Glutamatergic neuron (in vitro differentiated cells): ENCODE results near the gene TSHZ2. TPM values are rescaled to one million over a fixed set of nuclear protein-coding genes. Genes with fewer than 3 reads are reported as not detected.

Experiments used
- DNase-seq: peaks from one replicate; pipeline ENCODE4 v3.0.0; 2022
- H3K27ac Mint-ChIP-seq: one replicate; pipeline ENCODE4 v1.8.0; 2020; ENCODE audit warnings: mild to moderate bottlenecking, mixed read lengths, inconsistent platforms; ENCODE audit not compliant: unreplicated experiment
- H3K27me3 Mint-ChIP-seq: one replicate; pipeline ENCODE4 v1.8.0; 2020; ENCODE audit warnings: mild to moderate bottlenecking, moderate library complexity, mixed read lengths, inconsistent platforms; ENCODE audit not compliant: unreplicated experiment
- H3K36me3 Mint-ChIP-seq: one replicate; pipeline ENCODE4 v1.8.0; 2020; ENCODE audit warnings: mild to moderate bottlenecking, mixed read lengths, inconsistent platforms; ENCODE audit not compliant: unreplicated experiment
- H3K4me1 Mint-ChIP-seq: one replicate; pipeline ENCODE4 v1.8.0; 2020; ENCODE audit warnings: mild to moderate bottlenecking, low read depth, mixed read lengths, inconsistent platforms; ENCODE audit not compliant: unreplicated experiment
- H3K4me3 Mint-ChIP-seq: one replicate; pipeline ENCODE4 v1.8.0; 2020; ENCODE audit warnings: mild to moderate bottlenecking, mixed read lengths, inconsistent platforms; ENCODE audit not compliant: unreplicated experiment
- H3K9me3 Mint-ChIP-seq: one replicate; pipeline ENCODE4 v1.8.0; 2020; ENCODE audit warnings: mild to moderate bottlenecking, moderate library complexity, mixed read lengths, inconsistent platforms; ENCODE audit not compliant: unreplicated experiment
- total RNA-seq: library from RNA; stranded (reverse); fragmentation: NEBNext Ultra II Directional; extraction: Animal tissue kit (Norgen Biotek cat#: 25700); gene quantifications from one replicate; pipeline ENCODE4 v1.2.1, GENCODE V29; 2021; ENCODE audit not compliant: unreplicated experiment
- TF ChIP-seq, protein P1 (sequence below): fragments of 200-600 bp; sonication (generic); IDR thresholded peaks from one replicate; pipeline ENCODE4 v1.5.0; 2021; ENCODE audit not compliant: partially characterized antibody, unreplicated experiment

Gene TSHZ2
- total RNA-seq, 1 donor from 2014 or later, result 10.0 TPM

DNA sequence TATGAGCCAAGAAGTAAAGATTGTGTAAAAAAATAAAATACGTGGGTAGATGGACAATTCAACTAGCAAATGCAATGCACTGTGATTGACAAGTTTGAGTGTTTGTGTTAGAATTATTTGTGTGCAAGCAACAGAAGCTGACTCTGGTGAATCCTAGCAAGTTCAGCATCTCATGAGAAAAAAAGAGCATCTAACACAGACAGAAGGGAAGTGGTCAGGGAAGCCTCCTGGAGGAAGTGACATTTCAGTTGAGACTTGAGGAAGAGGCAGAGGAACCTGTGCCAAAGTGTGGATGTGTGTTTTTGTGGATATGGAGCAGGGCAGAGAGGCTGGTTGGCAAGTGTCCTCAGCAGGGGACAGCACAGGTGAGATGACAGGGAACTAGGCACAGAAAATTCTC is 372.7 kb downstream of the TSHZ2 start:
- H3K4me1 Mint-ChIP-seq, result no peaks in the 10 kb centered on the region
- no peak overlapping the region for H3K4me3 Mint-ChIP-seq
- no peaks in the 10 kb centered on the region for H3K9me3 Mint-ChIP-seq
- TF ChIP-seq, protein P1, sequence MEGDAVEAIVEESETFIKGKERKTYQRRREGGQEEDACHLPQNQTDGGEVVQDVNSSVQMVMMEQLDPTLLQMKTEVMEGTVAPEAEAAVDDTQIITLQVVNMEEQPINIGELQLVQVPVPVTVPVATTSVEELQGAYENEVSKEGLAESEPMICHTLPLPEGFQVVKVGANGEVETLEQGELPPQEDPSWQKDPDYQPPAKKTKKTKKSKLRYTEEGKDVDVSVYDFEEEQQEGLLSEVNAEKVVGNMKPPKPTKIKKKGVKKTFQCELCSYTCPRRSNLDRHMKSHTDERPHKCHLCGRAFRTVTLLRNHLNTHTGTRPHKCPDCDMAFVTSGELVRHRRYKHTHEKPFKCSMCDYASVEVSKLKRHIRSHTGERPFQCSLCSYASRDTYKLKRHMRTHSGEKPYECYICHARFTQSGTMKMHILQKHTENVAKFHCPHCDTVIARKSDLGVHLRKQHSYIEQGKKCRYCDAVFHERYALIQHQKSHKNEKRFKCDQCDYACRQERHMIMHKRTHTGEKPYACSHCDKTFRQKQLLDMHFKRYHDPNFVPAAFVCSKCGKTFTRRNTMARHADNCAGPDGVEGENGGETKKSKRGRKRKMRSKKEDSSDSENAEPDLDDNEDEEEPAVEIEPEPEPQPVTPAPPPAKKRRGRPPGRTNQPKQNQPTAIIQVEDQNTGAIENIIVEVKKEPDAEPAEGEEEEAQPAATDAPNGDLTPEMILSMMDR, result no peak
- H3K27me3 Mint-ChIP-seq, result no peaks in the 10 kb centered on the region
- no peaks in the 10 kb centered on the region for H3K36me3 Mint-ChIP-seq
- H3K27ac Mint-ChIP-seq, result no peak overlapping the region
- no peak for DNase-seq

DNA sequence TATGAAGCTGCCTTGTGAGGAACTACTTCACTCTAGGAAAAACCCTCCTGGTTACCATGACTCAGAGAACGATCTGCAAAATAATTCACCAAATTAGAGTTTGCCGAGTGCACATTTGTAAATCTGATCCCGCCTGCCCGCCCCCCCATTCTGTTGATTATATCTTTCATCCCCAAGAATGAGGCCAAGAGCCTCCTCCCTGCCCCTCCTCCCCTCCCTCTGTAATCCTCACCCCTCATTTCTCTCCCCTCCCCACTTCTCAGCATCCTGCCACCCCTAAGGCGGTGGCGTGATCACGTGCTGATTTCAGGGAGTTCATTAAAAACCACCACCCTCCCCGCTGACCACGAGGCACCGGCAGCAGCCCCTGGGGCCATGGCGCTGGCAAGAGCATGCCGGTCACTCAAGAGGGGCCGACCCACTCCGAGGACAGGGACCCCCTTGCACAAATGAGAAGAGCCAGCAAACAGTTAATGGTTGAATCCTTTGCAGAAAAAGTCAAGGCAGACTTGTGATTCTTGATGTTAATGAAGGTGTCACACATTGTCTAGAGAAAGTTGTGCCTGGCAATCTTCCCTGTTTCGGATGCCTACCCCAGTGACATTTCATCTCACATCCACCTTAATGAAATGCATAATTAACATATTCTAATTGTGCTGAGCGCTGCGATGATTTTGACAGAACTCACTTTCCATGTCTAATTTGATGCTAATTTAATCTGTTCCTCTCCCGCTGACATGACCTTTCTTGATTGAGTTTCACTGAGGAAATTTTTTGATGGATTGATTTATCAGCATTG is 373.6 kb downstream of the TSHZ2 start:
- TF ChIP-seq, protein P1, result no peak
- Mint-ChIP-seq H3K27me3 (no peaks in the 10 kb centered on the region), H3K36me3 (no peaks in the 10 kb centered on the region), H3K27ac (no peak overlapping the region), H3K4me3 (no peak overlapping the region), H3K9me3 (no peaks in the 10 kb centered on the region), H3K4me1 (no peaks in the 10 kb centered on the region)
- no peak for DNase-seq

DNA sequence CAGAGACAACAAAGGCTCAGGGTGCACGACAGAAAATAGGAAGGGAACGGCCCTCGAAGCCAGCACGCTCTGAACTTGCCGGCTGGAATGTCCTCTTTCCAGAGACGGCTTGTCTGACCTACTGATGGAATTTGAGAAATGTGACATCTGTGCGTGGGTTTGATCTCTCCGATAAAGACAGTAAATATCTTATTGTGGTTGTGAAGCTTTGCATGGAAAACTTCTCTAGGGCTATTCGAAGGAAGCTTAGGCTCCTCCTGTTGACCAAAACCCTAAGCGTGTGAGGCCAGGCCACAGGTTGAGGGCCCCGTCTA is 374.1 kb downstream of the TSHZ2 start:
- DNase-seq, result no peak
- no peaks in the 10 kb centered on the region for H3K9me3 Mint-ChIP-seq
- H3K4me1 Mint-ChIP-seq, result no peaks in the 10 kb centered on the region
- no peaks in the 10 kb centered on the region for H3K27me3 Mint-ChIP-seq
- TF ChIP-seq, protein P1, result no peak
- H3K27ac Mint-ChIP-seq, result no peak overlapping the region
- no peaks in the 10 kb centered on the region for H3K36me3 Mint-ChIP-seq
- H3K4me3 Mint-ChIP-seq, result no peak overlapping the region

DNA sequence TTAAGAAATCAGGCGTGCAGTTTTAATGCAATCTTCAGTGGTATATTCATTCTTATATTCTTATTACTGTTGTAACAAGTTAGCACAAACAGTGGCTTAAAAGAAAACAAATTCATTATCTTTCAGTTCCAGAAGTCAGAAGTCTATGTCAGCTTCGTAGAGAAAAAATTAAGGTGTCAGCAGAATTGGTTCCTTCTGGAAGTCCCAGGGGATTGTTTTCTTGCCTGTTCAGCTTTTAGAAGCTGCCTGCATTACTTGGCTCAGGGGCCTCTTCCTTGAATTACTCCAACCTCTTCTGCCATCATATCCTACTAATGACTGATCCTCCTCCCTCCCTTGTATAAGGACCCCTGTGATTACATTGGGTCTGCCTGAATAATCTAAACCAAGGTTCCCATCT is 377.6 kb downstream of the TSHZ2 start:
- Mint-ChIP-seq H3K27ac (no peak overlapping the region), H3K27me3 (no peaks in the 10 kb centered on the region), H3K4me3 (no peak overlapping the region), H3K36me3 (no peaks in the 10 kb centered on the region), H3K9me3 (no peaks in the 10 kb centered on the region), H3K4me1 (no peaks in the 10 kb centered on the region)
- TF ChIP-seq, protein P1, result no peak
- no peak for DNase-seq

DNA sequence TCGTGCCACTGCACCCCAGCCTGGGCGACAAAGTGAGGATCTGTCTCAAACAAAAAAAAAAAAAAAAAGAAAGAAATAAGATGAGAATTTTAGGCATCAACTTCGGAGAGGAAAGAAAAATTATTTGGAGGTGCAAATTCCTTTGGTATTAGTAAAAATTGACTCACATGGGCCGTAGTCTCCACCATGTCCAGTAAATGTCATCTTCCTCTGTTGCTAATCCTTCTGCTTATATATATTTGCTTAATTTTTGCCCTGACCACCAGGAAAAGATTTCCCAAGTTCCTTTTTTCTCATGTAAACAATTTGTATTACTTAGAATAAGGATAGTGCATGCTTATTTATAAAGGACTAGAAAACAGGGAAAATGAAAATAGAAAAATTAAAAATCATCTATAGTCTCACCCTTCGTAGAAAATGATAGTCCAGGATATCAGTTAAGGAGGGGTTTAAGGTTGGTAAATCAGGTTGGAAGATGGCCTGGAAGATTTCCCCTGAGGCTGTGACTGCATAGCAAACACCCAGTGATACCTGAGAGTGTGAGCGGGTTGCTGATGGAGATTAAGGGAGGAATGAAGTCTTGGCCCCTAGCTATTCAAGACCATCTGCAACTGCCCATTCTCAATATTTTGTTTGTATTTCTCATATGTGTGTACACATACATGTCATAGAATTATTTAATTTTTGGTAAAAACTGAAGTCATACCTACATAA is 380.7 kb downstream of the TSHZ2 start:
- H3K4me3 Mint-ChIP-seq, result no peak overlapping the region
- H3K36me3 Mint-ChIP-seq, result peaks cover 8% of the 10 kb centered on the region
- H3K27me3 Mint-ChIP-seq, result peaks cover 2% of the 10 kb centered on the region
- no peaks in the 10 kb centered on the region for H3K4me1 Mint-ChIP-seq
- DNase-seq, result no peak
- no peaks in the 10 kb centered on the region for H3K9me3 Mint-ChIP-seq
- no peak overlapping the region for H3K27ac Mint-ChIP-seq
- TF ChIP-seq, protein P1, result no peak
